Spleen (tissue), 7 donors: ENCODE results near the gene CDYL2.

ENCODE experiments used
- POLR2A ChIP-seq, 3 donors: fragments of 450-650 bp; IDR thresholded peaks; one replicate each; pipeline ENCODE4 v1.5.1; 2017; ENCODE audit warnings: antibody characterized with exemption in 3 of 3, mild to moderate bottlenecking in 1 of 3
- POLR2AphosphoS5 ChIP-seq, 3 donors: sonication (generic); formaldehyde crosslinking; IDR thresholded peaks; one replicate each; pipeline ENCODE4 v1.5.1; 2017; ENCODE audit warnings: antibody characterized with exemption in 3 of 3
- TF ChIP-seq, protein P1 (sequence below), 11 experiments: fragments of 200-600 bp in 7 of 11; fragments of 450-650 bp in 4 of 11; sonication (generic) in 4 of 11; IDR thresholded peaks in 8 of 11; conservative IDR thresholded peaks in 3 of 11; 1 replicate in 7 of 11; 2 replicates in 4 of 11; pipeline versions ENCODE4 v1.4.0 to v1.8.0; 2016 to 2021; ENCODE audit warnings: antibody characterized with exemption in 11 of 11, inconsistent platforms in 4 of 11, mild to moderate bottlenecking in 1 of 11
- donor health status: DM: no; HTN: no; CAD: no; lungs with moderate emphysema.
- donor health status: DM: no; HTN: no; CAD: no.
- donor health status: DM: no; HTN: no; CAD: no.

DNA sequence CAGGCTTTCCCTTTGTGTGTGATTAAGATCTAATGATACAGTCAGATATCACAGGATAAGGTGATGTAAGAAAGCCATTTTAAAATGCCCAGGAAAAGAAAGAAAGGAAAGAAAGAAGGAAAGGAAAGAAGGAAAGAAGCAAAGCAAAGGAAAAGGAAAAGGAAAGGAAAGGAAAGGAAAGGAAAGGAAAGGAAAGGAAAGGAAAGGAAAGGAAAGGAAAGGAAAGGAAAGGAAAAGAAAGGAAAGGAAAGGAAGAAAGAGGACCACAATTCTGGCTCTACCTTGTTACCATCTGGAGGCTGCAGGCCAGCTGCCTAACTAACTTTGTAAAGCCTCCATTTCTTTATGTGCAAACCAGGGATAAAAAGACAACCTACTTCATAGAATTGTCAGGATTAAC is 132.0 kb downstream of the CDYL2 start:
- TF ChIP-seq POLR2A (IDR thresholded peaks at IDR 0.05), result no peak
- TF ChIP-seq, protein P1, sequence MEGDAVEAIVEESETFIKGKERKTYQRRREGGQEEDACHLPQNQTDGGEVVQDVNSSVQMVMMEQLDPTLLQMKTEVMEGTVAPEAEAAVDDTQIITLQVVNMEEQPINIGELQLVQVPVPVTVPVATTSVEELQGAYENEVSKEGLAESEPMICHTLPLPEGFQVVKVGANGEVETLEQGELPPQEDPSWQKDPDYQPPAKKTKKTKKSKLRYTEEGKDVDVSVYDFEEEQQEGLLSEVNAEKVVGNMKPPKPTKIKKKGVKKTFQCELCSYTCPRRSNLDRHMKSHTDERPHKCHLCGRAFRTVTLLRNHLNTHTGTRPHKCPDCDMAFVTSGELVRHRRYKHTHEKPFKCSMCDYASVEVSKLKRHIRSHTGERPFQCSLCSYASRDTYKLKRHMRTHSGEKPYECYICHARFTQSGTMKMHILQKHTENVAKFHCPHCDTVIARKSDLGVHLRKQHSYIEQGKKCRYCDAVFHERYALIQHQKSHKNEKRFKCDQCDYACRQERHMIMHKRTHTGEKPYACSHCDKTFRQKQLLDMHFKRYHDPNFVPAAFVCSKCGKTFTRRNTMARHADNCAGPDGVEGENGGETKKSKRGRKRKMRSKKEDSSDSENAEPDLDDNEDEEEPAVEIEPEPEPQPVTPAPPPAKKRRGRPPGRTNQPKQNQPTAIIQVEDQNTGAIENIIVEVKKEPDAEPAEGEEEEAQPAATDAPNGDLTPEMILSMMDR (IDR thresholded peaks at IDR 0.05 in 8 of 11, conservative IDR thresholded peaks at IDR 0.05 in 3 of 11), result no peak
- no peak for TF ChIP-seq POLR2AphosphoS5 (IDR thresholded peaks at IDR 0.05)
